Activated naive CD8-positive, alpha-beta T cell treated with anti-CD3 and anti-CD28 coated beads, Interleukin-2, amount 50 U/mL, for 16 hours (primary cell): ENCODE measurements around the gene ASTN2.

Experiments
- DNase-seq: peaks from one replicate; pipeline ENCODE4 v3.0.0-alpha.2; 2020; ENCODE audit warnings: low read depth, low spot score

ASTN2 gene

DNA sequence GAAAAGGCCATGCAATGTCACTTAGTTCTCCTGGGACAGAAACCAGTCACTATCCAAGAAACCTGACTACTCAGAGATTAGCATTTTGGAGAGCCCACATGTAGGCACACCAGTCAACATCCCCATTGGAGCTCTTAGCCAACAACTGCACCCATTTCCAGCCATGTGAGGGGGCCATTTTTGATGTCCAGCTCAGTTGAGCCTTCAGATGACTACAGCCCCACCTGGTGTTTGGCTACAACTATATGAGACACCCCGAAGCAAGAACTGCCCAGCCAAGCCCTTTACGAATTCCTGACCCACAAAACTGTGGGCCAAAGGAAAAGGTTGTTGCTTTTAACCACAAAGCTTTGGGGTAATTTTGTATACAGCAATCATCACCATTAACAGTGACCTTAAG is 300.1 kb downstream of the ASTN2 start:
- DNase-seq: no peak

DNA sequence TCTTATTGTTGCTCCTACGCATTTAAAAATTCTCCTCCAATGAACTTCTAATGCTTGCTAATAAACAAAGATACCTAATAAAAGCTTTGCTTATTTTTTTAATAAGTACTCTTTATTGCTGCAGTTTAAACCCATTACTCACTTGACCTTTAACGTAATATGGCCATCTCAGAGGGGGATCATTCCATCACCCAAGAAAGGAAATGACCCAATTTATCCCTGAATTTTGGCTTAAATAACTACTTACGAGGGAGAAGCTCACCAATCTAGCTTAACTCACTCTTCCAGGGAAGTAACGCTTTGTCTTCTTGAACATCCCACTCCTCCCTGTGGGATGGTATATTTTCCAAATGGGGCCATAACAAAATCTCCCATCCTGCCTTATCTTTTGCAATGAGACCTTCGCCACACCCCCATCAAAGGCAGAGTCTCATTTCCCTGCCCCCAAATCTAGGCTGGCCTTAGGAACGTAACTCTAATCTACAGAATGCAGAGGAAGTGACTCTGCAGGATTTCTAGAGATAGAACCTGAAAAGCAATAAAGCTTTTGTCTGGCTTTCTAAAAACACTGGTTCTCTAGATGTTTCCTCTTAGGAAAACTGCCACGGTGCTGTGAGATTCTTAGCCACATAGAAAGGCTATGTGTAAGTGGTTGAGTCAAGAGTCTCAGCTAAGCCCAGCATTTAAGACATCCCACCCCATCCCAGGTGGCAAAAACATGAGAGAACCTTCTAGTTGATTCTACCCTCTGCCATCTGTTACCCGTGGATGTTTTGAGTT is 310.0 kb downstream of the ASTN2 start:
- no peak for DNase-seq

DNA sequence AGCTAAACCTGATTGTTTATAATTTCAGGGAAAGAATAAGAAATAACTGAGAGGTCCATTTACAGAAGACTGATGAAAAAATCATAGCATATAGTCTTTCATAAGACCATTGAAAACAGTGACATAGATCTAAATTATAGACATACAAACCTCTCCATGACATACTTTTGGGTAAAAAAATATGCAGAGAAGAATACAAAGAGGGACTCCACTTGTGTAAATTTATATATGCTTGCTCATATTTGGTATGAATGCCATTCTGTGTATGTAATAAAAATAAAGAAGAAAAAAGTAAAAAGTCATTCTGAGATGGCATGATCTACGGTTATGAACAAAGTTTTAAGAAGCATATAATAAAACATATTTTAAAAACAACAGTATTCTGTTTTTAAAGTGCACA is 310.7 kb downstream of the ASTN2 start:
- DNase-seq: no peak

DNA sequence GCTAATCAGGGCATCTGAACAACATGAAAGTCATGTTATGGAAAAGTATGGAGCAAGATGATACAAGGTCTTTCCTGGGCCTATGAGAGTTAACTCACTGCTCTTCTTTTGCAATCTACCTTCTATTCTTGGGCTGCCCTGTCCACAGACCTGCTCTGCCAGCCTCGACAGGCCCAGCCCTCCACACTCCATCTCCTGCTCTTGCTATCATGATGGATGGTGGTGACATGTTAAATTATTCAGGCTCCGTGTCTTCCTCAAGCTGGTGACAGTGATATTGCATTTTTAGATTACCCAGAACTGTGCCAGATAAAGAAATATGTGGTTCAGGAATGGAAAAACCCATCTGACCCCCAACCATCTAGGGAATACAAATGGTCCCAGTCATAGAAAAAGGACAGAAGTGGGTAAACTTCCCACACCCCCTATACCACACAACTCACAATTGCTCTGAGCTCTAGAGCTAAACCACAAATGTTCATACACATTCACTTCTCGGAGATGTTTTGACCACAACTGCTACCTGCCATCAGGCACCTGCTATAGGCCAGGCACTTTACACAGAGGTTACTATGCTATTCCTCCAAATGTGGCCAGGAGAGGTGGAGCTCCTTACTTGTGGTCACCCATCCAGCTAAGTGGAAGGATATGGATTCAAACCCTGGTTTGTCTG is 311.3 kb downstream of the ASTN2 start:
- DNase-seq: no peak

DNA sequence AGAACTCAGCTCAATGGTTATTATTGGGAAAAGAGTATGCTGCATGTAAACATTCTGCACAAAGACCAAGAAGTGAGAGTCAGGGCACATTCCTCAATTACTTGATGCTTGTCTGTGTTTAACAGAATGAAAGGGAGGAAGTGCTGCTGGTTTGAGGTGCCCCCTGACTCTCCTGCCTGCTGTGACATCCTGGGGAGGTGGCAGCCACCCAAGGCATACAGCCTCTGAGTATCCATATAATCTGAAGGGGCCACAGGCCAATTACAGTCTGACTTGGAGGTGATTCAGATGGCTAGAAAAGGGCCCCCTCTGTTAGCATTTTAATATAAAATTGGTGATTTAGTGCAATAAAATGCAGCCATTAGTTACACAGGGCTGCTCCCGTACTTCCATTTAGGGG is 313.8 kb downstream of the ASTN2 start:
- DNase-seq: no peak

DNA sequence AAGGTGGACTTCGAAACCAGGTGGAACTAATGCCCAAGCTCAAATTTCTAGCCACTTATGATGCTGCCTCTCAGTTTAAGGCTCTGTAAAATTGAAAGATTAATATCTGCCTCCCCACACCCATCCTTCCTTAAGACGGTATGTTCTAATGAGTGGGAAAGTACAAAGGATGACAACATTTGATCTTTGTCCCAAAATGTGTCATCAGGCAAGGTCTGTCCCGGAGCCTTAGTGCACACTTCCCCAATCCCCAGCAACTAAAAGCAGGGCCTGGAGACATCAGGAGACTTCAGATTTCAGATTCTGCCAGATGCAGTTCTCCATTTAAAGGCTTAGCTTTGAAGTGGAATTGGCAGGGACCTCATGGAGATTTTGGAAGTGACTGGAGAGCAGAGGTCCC is 316.5 kb downstream of the ASTN2 start:
- DNase-seq: no peak

DNA sequence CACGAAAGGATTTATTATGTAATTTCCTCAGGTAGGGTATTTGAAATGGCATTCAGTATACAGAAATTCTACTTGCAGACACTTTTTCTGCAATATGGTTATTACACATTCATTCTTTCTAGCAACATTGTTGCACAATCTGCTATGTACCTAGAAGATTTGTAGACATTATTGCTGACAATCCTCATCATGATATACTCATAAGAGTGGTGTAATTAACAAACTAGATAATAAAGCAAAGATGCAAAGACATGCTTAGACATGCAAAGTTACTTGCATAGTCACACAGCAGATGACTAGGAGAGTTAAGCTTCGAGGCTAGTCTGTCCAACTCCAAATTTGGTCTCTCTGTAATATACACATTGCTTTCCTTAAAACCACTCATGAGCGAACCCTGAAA is 317.1 kb downstream of the ASTN2 start:
- no peak for DNase-seq

DNA sequence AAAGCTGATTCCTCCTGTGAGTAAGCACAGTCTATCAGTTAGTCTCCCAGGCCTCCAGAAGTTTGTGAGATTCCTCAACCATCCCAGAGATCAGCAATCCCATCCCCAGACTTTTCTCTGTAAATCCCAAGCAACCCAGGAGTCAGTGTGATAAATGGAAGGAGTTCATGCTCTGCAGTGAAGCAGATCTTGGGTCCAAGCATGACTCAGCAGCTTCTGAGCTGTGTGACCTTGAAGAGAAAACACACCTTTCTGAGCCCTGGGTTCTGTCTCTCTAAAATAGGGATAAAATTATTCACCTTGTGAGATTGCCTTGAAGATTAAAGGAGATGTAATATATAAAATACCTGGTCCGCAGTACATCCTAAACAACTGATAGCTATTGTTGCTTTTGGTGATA is 318.7 kb downstream of the ASTN2 start:
- DNase-seq: no peak

DNA sequence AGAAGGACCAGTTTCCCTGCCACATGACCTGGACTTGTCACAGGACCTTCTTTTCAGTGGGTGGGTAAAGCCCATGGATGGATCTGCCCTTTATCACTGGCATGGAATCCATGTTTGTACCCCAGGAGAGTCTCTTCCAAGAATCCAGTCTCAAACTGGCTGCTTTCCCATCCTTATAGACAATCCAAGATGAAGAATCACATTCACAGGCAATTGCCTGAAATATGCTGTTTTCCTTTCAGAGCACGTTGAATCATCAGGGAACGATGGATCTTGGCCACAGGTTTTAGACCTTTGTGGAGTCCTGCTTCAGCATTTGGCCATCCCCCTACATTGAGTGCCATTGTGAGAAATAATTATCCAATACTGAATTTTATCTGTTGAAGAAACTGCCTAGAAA is 319.8 kb downstream of the ASTN2 start:
- DNase-seq: no peak

DNA sequence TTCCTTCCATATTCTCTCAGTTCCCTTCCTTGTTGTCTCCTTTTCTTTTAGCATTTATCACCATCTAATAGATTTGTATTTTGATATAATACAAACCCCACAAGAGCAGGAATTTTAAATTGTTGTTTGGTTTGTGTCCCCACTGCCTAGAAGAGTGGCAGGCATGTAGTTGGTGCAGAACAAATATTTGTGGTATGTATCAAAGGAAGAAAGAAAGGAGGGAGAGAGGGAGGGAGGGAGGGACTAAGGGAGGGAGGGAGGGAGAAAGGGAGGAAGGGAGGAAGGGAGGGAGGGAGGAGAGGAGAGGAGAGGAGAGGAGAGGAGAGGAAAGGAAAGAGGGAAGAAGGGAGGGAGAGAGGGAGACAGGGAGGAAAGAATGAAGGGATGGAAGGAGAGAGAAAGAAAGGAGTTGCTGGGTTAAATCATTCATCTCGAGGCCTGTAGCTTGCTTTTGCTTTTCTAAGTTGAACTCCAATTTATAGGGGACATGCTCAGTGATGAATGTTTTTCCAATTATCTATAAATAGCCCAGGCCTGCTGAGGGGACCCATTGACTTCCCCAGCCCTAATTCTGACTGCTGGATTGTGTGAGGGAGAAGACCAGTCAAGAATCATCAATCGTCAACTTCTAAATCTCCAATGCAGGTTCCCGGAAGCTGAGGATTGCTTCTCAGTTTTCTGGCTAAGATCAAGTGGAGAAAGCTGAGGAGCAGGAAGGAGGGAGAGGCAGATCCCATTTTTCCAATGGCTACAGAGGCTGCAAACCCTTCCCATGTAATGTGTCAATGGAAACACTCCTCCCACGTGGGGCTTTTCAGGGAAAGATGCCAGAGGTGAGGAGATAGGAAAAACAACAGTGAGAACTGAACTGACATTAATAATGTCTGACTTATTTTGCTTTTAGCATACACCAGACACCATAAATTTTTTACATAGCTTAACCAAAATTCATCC is 320.7 kb downstream of the ASTN2 start:
- no peak for DNase-seq

DNA sequence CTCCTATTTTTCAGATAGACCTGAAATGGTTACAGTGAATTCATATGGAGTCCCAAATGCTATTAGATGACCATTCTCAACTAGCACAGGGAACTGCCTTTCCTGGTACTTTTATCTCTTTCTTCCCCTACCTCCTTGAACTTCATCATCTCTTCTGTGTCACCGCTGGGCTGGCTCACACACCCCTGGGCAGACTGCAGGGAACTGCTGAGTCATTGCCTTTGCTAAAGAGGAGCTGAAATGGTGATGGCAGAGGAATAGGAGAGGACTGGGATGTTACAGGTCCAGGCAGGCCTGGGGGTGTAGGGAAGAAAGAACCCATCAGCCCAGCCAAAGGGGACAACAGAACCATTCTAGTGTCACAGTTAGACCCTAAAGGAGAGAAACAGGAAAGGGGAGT is 322.3 kb downstream of the ASTN2 start:
- no peak for DNase-seq

DNA sequence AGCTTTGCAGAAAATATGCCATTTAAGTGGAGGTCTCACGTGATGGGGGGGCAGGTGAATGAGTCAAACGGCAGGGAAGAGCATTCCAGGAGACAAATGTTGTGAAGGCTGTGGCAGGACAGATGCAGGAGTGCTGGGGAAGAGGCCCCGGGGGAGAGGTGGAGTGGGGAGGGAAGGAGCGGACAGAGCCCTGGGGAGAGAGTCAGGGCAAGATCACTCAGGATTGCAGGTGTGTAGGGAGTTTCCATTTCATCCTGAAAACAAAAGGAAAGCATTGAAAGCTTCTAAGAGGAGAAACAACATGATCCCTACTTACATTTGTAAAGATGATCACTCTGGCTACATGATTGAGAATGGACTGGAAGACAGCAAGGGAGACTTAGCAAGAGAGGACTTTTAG is 323.3 kb downstream of the ASTN2 start:
- DNase-seq: no peak

DNA sequence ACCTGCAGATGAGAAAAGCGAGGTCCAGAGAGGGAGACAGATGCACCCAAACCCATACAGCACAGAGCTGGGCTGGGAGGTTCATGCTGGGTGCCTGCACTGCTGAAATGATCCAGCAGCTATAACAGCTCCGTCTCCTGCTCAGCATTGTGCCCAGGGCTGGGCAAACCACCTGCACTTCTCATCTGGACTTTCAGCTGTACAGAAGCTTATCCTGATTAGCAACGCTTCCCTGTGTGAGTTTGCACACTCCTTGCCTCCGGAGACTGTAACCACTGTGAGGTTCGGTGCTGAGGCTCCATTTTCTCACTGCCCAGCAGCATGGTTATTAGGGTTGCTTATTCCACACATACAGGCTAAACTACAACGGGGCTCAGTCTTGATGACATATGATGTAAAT is 326.1 kb downstream of the ASTN2 start:
- DNase-seq: no peak

DNA sequence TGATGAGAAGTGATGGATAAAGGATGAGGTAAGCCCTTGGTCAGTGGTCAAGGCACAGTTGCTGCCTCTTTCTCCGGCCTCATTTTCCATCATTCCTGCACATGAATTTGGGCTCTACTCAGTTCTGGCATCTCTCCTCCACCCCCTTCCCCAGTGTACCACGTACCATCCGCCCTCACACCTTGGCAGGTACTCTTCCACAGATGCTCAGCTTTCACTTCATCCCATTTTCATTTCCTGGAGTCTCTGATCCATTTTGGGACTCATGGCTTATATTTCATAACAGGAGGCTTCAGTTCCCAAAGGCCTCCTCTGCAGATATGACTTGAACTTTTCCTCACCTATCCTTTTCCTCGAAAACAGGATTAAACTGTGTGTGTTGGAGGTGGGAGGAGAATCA is 326.7 kb downstream of the ASTN2 start:
- DNase-seq: no peak

DNA sequence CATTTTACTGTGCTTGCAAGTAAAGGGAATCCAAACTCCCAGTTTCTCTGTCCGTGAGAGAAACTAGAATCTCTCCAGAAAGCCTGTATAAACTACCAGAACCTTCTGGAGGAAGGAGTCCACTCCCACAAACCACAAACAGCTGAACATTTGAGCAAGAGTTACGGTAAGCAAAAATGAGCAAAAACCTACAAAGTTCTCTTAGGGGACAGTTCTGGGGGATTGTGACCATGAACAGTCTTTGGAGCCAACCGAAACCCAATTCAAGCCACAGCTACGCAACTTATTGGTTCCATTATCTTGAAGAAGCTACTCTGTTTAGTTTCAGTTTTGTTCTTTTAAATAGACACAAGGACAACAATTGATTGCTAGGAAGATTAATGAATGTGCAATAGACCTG is 330.6 kb downstream of the ASTN2 start:
- no peak for DNase-seq

DNA sequence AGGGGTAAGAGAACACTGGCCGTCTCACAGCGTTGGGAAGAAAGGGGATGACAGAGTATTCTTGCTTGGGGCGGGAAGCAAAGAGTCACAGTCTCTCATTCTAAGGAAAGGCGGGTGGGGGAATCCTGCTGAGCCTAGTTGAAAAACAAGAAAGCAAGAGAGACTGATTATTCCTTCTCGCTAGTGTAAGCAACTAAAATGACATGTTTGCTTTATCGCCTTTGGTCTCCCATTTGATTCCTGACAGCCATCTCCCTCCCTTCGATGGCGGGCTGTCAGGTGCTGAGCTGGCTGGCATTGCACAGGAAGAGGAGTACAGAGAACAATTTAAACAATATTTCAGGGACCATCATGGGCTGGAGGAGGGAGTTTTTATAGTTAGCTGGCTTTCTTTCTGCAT is 331.3 kb downstream of the ASTN2 start:
- DNase-seq: no peak

DNA sequence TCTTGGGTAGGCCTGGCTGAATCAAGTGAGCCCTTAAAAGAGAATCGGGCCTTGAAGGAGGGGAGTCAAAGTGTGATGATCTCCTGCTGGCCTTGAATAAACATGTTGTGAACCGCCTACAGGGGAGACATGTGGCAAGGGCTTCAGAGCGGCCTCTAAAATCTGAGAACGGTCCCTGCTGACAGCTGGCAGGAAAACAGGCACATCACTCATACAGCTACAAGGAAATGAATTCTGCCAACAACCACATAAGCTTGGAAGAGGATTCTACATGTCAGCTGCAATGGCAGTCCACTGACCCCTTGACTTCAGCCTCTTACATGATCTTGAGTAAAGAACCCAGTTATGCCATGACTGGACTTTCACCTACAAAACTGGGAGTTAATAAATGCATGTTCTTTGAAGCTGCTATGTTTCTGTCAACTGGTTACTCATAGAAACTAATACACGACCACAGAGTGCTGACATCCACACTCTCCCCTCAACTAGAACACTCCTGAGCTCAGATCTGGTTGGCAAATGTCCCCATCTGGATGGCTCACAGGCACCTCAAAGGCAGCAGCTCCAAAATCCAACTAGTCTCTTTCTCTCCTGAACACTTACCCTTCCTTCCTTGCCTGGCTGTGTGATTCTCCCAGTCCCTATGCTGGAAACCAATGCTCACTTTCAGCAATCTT is 333.1 kb downstream of the ASTN2 start:
- no peak for DNase-seq

DNA sequence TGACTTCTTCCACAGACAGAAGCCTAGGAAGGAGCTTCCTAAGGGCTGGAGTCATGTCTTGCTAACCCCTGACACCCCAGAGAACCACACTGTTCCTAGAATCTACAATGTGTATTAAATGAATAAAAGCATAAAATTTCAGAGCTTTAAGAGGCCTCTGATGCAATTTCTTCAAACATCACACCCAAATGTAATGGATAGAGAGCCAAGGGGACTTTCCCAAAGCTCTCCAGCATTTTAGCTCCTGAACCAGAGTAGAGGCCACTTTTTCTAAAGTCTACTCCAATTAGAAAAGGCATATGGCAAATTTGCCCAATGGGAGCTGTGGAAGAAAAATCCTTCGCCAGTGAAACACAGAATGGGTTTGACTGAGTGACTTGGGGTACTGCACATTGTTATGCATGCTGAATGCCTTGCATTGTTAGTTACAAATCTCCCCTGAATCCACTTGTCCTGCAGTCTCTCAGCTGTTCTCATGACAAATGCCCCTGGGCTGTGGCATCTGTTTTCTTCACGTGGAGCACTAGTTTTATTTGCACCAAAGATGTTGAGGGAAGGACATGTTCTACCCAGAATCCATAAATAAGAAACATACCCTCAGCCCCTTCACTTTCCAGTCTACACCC is 334.0 kb downstream of the ASTN2 start:
- DNase-seq: no peak

DNA sequence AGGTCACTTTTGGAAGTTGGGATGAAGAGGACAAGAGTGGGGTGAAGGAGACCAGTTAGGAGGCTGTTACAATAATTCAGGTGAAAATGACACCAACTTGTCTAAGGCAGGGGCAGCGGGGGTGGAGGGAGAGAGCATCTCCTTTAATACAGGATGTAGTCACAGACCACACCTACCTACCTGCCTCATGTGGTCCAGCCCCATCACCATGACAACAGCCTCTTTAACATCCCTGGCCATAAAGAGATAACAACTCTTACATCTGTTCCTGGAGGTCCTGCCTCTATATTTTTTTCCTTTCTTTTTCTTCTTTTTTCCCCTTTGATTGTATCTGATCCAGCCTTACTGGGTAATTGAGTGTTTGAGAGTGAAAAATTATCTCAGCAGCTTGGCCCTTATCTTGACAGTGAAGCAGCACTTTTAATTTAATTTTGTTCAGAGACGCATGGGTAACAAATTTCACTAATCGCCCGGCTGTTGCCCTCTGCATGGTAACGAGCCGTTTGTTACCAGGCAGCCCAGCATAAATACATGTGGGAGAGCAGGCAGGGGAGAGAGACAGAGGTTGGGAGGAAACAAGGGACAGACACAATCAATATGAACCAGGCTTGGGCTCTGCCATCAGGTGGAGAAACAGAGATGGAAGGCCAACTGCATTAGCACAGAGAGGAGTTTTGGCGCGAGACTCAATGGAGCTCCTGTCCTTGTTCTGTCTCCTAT is 338.1 kb downstream of the ASTN2 start:
- DNase-seq: no peak

DNA sequence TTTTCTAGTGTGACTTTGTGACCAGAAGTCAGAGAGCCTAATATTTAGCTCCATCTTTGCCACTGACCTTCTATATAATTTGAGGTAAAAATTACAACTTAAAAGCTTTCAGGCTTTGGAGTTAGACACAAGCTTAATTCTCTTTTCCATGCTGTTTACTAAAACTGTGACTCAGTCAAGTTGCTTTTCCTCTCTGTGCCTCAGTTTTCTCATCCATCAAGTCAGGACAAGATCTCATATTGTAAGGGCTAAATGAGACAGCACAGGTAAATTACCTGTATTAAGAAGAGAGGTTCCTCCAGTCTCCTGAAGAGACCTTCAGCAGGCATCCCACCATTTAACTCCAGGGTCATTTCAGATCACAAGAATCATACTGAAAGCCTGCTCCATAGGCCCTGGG is 339.2 kb downstream of the ASTN2 start:
- no peak for DNase-seq
